PC-9 (cell line): ENCODE data around the gene MAN2A1.

ENCODE experiments used
- EZH2 ChIP-seq: fragments of 200-600 bp; sonication (generic); IDR thresholded peaks from 2 replicates; pipeline ENCODE4 v1.8.0; 2017; ENCODE audit warnings: antibody characterized with exemption, low read depth
- TF ChIP-seq, protein P1 (sequence below): fragments of 200-600 bp; sonication (generic); conservative IDR thresholded peaks from 2 replicates; pipeline ENCODE4 v1.6.1; 2017; ENCODE audit warnings: mixed run types, antibody characterized with exemption, mild to moderate bottlenecking, moderate library complexity

DNA sequence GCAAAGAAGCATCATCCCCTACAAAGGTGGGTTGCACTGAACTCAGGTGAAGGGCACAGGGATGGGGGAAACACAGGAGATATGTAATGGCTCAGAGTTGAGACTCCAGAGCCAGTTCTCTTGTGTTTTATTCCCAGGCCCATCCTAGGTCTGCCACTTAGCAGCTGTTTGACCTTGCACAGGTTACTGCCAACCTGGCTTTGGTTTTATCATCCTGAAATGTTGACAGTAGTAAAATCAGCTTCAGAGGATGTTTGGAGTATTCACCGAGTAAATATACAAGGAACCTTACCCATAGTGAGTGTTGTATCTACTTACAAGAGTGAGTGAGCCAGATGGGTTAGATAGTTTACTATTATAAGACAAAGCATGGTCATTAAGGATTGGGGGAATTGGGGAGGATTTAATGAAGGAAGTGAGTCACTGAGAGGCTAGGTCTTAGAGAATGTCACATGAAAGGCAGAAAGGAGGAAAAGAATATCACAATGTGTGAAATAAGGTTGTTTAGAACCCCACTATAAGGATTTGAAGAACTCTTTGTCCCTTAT is 141.3 kb downstream of the MAN2A1 start:
- TF ChIP-seq, protein P1, sequence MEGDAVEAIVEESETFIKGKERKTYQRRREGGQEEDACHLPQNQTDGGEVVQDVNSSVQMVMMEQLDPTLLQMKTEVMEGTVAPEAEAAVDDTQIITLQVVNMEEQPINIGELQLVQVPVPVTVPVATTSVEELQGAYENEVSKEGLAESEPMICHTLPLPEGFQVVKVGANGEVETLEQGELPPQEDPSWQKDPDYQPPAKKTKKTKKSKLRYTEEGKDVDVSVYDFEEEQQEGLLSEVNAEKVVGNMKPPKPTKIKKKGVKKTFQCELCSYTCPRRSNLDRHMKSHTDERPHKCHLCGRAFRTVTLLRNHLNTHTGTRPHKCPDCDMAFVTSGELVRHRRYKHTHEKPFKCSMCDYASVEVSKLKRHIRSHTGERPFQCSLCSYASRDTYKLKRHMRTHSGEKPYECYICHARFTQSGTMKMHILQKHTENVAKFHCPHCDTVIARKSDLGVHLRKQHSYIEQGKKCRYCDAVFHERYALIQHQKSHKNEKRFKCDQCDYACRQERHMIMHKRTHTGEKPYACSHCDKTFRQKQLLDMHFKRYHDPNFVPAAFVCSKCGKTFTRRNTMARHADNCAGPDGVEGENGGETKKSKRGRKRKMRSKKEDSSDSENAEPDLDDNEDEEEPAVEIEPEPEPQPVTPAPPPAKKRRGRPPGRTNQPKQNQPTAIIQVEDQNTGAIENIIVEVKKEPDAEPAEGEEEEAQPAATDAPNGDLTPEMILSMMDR: no peak
- TF ChIP-seq EZH2: no peak
